HG03064 (cell line): ENCODE measurements around the gene CLDND1.
"Not testable (repeated sequence)": the region's sequence is repeated elsewhere in the genome, so short reads cannot be mapped to it uniquely, and the experiment has no call there.

ENCODE experiments used
- ATAC-seq: cut with Tn5 transposase; IDR thresholded peaks from one replicate; pipeline ENCODE4 v1.9.1; 2021; ENCODE audit warnings: low read depth; ENCODE audit not compliant: unreplicated experiment

The CLDND1 gene

GRCh38 chr3:98522544-98523281 is at the start of gene CLDND1:
CLDND1 (minus strand) TSS chr3:98522902; CDS start chr3:98521424, 1,478 bp downstream.
- ATAC-seq = peak; percentile 87

- no peak for ATAC-seq
Observed at GRCh38 chr3:98568402-98568801, 45.7 kb upstream of the CLDND1 start.

GRCh38 chr3:98567666-98568270 is 45.1 kb upstream of the CLDND1 start:
- peak; percentile 32 for ATAC-seq

GRCh38 chr3:98565843-98566242 is 43.1 kb upstream of the CLDND1 start:
- no peak for ATAC-seq

GRCh38 chr3:98565237-98565643 is 42.5 kb upstream of the CLDND1 start:
- no peak for ATAC-seq

GRCh38 chr3:98564282-98565005 is 41.7 kb upstream of the CLDND1 start:
- no peak for ATAC-seq

GRCh38 chr3:98563661-98564281 is 41.1 kb upstream of the CLDND1 start:
- ATAC-seq = peak; percentile 48

GRCh38 chr3:98561727-98562521 is 39.2 kb upstream of the CLDND1 start:
- ATAC-seq = no peak

- no peak for ATAC-seq
Observed at GRCh38 chr3:98560911-98561310, 38.2 kb upstream of the CLDND1 start.

GRCh38 chr3:98559769-98560168 is 37.1 kb upstream of the CLDND1 start:
- not testable (repeated sequence) for ATAC-seq

GRCh38 chr3:98558100-98558827 is 35.6 kb upstream of the CLDND1 start:
- no peak for ATAC-seq

- ATAC-seq = no peak
Observed at GRCh38 chr3:98557324-98558010, 34.8 kb upstream of the CLDND1 start.

- peak; percentile 74 for ATAC-seq
Observed at GRCh38 chr3:98556164-98557130, 33.7 kb upstream of the CLDND1 start.

GRCh38 chr3:98555025-98555379 is 32.3 kb upstream of the CLDND1 start:
- ATAC-seq = no peak

- no peak for ATAC-seq
Observed at GRCh38 chr3:98554580-98554979, 31.9 kb upstream of the CLDND1 start.

- ATAC-seq = no peak
Observed at GRCh38 chr3:98553753-98554152, 31.1 kb upstream of the CLDND1 start.

- no peak for ATAC-seq
Observed at GRCh38 chr3:98553021-98553563, 30.4 kb upstream of the CLDND1 start.
